Limb (tissue), 2 donors: Measurements from ENCODE around the gene PHC2.

Experiments used
- DNase-seq, 2 donors: peaks; one replicate each; pipeline ENCODE4 v3.0.0-alpha.2; 2016; ENCODE audit errors: extremely low spot score in 2 of 2

Gene PHC2

DNA sequence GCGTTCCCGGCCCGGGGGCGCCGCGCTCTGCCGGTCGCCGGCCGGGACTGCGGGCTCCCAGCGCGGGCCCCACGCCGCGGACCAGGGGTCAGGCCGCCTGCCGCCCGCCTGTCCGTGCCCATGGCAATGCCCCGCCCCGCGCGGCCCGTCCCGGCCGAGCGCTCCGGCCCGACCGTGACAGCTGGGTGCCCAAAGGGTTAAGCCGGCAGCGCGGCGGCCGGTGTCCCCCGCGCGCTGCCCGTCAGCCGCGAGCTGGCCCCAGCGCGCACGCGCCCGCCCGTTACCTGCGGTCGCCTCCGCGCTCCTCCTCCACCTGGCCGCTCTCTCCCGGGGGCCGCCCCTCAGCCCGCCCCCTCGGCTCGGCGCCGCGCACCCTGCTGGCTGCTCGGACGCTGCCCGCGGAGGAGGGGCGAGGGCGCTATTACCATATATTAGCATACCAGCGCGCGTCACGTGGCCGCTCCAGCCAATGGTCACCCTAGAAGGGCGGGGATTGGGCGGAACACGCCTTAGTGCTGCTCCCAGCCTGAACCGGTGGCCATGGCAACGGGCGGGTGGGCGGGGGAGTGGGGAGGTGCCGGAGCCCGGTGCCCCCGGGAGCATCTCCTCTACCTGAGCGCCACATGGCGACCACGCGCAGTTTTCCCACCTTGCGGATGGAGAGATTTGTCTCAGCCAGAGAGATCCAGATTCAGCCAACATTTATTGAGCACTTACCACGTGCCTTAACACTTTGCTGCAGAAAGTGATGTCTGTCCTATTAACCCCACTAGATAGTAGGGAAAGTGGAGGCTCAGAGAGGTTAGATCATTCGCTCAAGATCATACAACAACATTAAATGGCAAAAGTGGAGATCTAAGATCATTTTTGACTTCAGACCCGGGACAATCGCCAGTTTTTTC is at the start of gene PHC2:
Gene PHC2 (minus strand): TSS at position 404 of the 902 bp plus-strand sequence. CDS start 55,556 bp downstream, outside the sequence.
- peak; percentile 96 to 97 for DNase-seq

GRCh38 chr1:33477451-33477850 is 46.6 kb upstream of the PHC2 start:
- no peak for DNase-seq

GRCh38 chr1:33473900-33474299 is 43.0 kb upstream of the PHC2 start:
- DNase-seq, result no peak

DNA sequence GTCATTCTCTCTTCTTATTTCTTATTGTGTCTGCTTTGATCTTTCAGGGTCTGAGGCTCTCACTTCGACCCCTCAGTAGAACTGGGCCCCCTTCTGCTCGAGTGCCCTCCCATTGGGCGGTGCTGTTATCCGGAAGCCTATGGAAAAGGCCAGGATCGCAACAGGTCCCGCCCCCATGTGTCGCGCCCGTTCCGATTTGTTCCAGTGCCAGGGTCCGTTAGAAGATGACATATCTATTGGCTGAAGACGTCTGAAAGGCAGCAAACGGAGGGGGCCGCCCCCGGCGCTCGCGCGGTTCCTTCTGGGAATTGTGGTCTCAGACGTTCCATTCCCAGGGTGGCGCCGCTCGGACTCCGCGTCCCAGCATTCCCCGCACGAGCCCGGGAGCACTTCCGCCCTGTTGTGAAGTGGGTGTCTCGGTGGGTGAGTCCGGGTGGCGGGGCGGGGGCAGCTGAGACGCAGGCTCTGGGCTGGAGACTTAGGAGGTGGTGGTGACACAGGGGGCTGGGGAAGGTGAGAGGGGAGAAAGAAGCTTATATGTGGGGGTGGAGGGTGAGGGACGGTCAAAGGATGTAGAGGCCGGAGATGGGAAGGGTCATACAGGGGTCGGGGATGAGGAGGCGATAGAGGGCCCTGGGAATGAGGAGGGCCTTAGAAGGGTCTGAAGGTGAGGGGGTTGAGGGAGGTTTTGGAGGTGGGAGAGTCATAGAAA is 41.5 kb upstream of the PHC2 start, which contains the start of gene ZSCAN20:
Gene ZSCAN20 (plus strand): TSS at position 377 of the 712 bp plus-strand sequence. CDS start 6,644 bp downstream, outside the sequence.
- peak; percentile 98 to 99 for DNase-seq

DNA sequence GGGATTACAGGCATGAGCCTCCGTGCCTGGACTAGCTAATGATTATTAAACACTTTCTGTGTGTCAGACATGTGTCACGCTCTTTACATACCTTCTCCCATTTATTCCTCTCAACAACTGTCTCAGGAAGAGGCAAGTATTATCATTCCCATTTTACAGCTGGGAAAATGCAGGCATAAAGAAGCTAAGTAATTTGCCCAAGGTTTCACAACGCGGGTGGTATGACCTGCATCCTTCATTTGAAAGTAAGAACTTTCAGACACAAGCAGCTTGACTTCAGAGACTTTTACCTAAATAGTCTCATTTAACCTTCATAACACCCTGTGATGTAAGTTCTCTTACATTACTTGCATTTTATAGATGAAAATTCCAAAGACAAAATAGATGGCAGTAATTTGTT is 40.5 kb upstream of the PHC2 start:
- no peak for DNase-seq

GRCh38 chr1:33470495-33471012 is 39.7 kb upstream of the PHC2 start:
- DNase-seq, result peak; percentile 82 to 84

DNA sequence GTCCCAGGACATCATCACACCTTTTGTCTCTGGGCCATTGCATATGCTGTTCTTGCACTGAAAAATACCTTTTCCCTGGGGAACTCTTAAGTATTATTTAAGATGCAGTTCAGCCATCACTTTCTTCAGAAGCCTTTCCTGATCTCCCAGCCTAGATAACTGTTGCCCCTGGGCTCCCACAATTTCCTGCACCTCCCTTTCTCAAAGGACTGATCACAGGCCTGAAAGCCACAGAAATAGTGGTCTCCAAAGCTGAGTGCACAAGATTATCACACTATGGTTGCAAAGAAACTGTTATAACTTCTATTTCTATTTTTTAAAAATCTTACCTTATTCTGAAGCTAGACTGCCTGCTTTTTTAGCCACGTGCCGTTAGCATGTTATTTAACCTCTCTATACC is 38.8 kb upstream of the PHC2 start:
- DNase-seq, result no peak

DNA sequence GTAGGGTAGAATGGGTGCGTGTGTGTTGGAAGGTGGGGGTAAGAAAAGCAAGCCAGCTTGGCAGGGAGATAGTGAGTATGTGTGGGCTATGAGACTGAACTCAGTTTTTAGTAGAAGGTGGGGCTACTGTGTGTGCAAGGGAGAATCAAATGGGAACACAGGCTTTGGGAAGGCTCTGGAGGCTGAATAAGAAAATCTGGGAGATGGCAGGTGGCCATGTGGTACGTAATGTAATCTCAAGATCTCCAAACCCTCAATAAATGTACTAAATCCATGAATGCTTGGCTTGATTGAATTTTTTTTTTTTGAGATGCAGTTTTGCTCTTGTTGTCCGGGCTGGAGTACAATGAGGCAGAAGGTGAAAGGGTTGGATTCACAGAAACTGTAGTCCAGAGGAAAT is 38.1 kb upstream of the PHC2 start:
- no peak for DNase-seq

GRCh38 chr1:33468531-33468930 is 37.6 kb upstream of the PHC2 start:
- DNase-seq, result no peak

DNA sequence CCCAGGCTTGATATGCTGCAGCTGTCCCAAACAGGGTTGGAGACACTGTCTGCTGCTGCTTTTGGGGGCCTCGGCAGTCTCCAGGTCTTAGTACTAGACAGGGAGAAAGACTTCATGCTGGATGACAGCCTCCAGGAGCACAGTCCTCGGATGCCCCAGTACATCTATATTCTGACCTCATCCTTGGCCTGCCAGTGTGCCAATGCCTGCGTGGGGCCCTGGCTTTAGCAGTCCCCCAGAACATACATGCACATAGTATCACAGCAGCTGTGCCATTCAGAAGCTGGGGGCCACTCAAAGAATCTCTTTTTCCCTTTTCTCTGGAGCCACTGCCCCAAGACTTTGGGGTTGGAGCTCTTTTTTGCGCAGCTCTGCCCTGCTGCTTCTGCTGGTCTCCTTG is 37.1 kb upstream of the PHC2 start:
- no peak for DNase-seq

DNA sequence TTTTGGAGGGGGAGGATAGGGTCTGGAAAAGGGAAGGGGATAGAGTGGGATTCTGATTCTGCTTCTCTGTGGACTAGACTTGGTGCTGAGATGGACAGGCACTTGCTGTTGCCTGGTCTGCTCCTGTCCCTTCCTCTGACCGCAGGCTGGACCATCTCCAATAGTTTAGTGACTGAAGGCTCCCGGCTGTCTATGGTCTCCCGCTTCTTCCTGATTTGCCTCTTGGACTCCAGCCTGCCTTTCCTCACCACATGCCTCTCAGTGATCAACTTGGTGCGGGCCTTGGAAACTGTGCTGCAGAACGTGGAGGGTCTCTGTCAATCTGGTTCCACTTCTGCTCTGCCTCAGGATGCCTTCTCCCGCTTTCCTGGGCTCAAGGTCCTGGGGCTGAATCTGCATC is 35.3 kb upstream of the PHC2 start:
- DNase-seq, result no peak

DNA sequence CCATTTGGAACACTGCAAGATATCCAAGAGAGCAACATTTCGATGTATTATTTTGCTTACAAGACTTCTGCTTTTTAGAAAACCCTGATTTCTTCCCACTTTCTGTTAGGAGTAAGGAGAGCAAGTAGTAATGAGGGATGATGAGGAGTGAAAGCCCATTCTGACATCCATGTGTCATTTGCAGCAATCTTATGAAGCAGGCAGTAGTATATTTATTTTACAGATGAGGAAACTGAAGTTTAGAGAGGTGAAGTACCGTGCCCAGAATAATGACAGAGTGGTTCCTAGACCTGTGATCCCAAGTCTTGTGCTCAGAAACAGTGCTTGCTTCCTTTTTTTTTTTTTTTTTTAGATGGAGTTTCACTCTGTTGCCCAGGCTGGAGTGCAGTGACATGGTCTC is 34.4 kb upstream of the PHC2 start:
- no peak for DNase-seq

GRCh38 chr1:33464552-33464951 is 33.7 kb upstream of the PHC2 start:
- no peak for DNase-seq

DNA sequence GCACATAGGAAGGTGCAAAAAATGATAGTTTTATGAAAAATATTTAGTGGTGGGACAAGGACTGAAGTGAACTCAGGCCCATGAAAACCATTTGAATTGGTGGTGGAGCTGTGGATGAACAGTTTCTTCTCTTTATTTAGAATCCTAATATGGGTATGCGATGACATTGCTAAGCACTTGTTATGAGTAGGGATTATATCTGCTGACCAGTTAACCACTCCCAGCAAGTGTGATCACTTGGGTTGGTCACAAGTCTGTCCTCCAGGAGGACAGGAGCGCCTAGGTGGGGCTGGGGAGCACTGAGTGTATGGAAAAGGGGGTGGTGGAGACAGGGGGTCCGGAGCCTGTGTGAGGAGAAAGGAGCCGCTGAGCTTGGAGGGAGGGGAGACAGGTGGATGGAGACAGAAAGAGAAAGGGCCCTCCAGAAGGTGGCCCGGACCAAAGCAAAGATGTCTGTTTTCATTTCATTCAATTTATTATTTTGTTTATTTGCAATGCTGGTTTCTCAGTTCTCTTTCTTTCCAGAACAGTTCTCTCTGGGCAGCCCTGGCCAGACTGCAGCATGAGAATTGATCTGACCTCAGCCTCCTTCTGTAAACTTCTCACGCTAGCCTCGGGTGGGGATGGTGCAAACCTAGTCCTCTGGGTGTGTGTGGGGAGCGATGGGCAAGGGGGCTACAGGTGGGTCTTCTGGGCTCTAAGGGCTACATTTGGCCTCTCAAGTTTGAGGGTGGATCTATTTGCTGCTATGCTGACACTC is 31.7 kb upstream of the PHC2 start:
- no peak for DNase-seq

DNA sequence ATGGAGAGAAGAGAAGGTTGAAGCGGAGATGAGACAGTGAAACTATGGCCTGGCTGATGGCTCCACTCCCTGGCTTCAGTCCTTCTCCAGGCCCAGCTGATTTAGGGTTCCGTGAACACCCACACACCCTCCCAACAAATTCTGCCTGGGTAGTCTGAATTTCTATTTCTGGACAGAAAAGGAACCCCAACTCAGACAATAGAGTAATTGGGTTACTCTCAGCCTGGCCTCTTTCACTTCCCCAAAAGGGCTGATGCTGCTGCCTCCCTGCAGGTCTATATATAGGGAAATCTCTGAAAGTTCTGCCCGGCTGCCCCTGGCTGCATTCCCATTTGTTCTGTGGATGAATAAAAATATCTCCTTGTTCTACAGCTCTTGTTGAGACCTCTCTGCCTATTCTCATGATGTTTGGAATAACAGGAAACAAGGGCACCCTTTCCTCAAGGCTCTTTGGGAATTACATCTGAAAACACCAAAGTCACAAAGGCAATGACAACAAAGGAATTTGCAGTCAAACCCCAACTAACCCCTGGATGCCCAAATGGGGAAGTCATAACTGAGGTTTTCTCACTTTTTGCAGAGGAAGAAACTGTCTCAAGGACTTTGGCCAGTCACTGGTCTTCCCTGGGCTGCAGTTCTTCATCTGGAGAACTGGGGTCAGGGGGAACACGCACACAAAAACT is 30.2 kb upstream of the PHC2 start:
- DNase-seq, result no peak

DNA sequence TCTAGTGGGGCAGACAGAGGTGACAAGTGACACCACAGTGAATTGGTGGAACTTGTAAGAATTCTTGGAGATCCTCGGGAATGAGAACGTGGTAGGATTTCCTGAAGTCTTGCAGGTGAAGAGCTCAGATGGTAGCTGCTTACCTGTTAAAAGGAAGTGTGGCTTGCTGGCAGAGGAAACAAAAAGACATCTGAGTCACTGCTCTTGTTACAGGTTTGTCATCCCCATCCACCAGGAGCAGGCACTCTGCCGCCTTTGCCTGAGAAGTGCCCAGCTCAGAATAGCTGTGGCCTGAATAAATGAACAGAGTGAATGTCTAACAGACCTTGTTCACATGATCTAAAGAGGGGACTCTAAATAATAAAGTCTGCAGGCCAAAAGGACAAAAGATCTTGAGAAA is 29.2 kb upstream of the PHC2 start:
- DNase-seq, result no peak

- no peak for DNase-seq
Observed at GRCh38 chr1:33459691-33460090, 28.8 kb upstream of the PHC2 start.

GRCh38 chr1:33456502-33456886 is 25.6 kb upstream of the PHC2 start:
- no peak for DNase-seq

DNA sequence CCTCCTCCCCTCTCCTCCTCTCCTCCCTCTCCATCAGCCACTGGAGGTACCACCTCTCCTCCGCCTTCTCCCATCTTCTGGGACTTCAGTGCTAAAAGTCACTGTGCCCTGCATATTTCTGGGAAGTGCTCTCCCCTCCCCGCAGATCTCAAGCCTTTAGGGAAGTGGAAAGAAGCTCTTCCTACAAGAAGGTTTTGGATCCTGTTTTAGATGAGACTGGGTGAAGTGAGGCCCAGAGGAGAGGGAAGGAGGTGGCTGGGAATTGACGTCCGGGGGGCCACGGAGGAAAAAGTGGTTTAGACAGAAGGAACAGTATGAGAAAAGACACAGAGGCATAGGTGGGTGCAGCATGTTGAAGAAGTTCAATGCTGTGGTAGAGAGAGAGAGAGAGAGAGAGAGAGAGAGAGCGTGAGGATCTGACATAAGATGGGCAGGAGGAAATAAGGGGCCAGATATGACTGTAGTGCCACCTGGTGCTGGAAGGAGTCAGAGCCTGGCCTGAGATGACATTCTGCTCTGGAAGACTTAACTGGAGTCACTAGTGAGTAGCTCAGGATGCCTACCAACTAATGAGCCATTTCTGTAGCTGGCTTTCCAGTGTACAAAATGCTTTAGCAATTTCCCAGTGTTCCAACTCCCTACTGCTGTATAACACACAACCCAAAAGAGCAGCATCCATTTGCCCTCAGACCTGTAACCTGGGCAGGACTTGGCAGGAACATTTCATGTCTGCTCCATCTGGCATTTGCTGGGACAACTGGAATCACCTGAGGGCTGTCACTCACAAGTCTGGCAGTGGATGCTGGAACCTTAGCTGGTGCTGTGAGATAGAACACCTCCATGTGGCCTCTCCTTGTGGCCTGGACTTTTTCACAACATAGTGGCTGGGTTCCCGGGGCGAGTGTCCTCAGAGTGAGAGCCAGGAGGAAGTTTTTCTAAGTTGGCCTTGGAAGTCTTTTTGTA is 24.9 kb upstream of the PHC2 start:
- DNase-seq, result peak; percentile 63 to 67
